H1 (cell line): ENCODE results near the gene HGD. TPM values are rescaled to one million over a fixed set of nuclear protein-coding genes. Genes with fewer than 3 reads are reported as not detected.

Experiments used
- CTCF ChIA-PET: fragments of 300-600 bp; sonication (Branson Sonifier 250); formaldehyde crosslinking; loops from one replicate; lab custom pipeline; 2021; ENCODE audit not compliant: partially characterized antibody; lab: Charles Lee
- POLR2A ChIA-PET: fragments of 300-600 bp; sonication (Branson Sonifier 250); formaldehyde crosslinking; loops from one replicate; lab custom pipeline; 2021; ENCODE audit warnings: inconsistent platforms; ENCODE audit not compliant: partially characterized antibody; lab: Charles Lee
- DNase-seq, 2 experiments: peaks; one replicate each; pipeline versions ENCODE4 v3.0.0 to v3.0.0-alpha.2; 2010 to 2022; ENCODE audit warnings: low spot score in 2 of 2, low read depth in 1 of 2, mixed read lengths in 1 of 2
- FAIRE-seq: peaks from 2 replicates; lab custom pipeline; 2011; peaks lifted over from hg19 to GRCh38; lab: Jason Lieb, UNC
- H2AFZ ChIP-seq: 2 replicates; pipeline ENCODE4 v1.8.1; 2012; ENCODE audit warnings: low read length, inconsistent platforms
- H2AK5ac ChIP-seq: 2 replicates; pipeline ENCODE4 v1.6.1; 2013; ENCODE audit warnings: low read depth, low read length
- H2BK120ac ChIP-seq: replicated peaks from 2 replicates; pipeline ENCODE3; 2013; ENCODE audit warnings: low read depth, low read length, inconsistent platforms
- H2BK12ac ChIP-seq: 2 replicates; pipeline ENCODE4 v1.6.1; 2013; ENCODE audit warnings: low read depth, low read length
- H2BK15ac ChIP-seq: 2 replicates; pipeline ENCODE4 v1.6.1; 2013; ENCODE audit warnings: low read length
- H2BK20ac ChIP-seq: 2 replicates; pipeline ENCODE4 v1.6.1; 2013; ENCODE audit warnings: low read length
- H2BK5ac ChIP-seq: 2 replicates; pipeline ENCODE4 v1.6.1; 2013; ENCODE audit warnings: low read depth, low read length
- H3K14ac ChIP-seq: 2 replicates; pipeline ENCODE4 v1.6.1; 2013; ENCODE audit warnings: inconsistent platforms; ENCODE audit not compliant: insufficient read length
- H3K18ac ChIP-seq: 2 replicates; pipeline ENCODE4 v1.6.1; 2013; ENCODE audit warnings: low read length; ENCODE audit errors: extremely low read depth
- H3K23ac ChIP-seq: 2 replicates; pipeline ENCODE4 v1.6.1; 2013; ENCODE audit warnings: inconsistent platforms; ENCODE audit not compliant: insufficient read length
- H3K23me2 ChIP-seq: 2 replicates; pipeline ENCODE4 v1.6.1; 2013; ENCODE audit warnings: low read depth, low read length
- H3K27ac ChIP-seq: 2 replicates; pipeline ENCODE4 v1.6.1; 2011; ENCODE audit warnings: low read depth, low read length, inconsistent platforms
- H3K27me3 ChIP-seq, 4 experiments: replicated peaks in 1 of 4; 1 replicate in 1 of 4; 2 replicates in 3 of 4; pipeline versions ENCODE4 v1.6.1 to v1.8.1; 2011 to 2013; ENCODE audit warnings: low read length in 3 of 4, mild to moderate bottlenecking in 3 of 4, inconsistent platforms in 2 of 4, mixed read lengths in 2 of 4, moderate library complexity in 1 of 4; ENCODE audit not compliant: control insufficient read depth in 3 of 4, insufficient read depth in 3 of 4; ENCODE audit errors: extremely low read depth in 1 of 4
- H3K36me3 ChIP-seq, 4 experiments: 2 replicates each; pipeline versions ENCODE4 v1.6.1 to v1.8.1; 2011 to 2013; ENCODE audit warnings: mild to moderate bottlenecking in 4 of 4, low read length in 3 of 4, moderate library complexity in 2 of 4, control low read depth in 1 of 4, inconsistent platforms in 1 of 4; ENCODE audit not compliant: insufficient read depth in 4 of 4, control insufficient read depth in 2 of 4
- H3K4ac ChIP-seq: replicated peaks from 2 replicates; pipeline ENCODE3; 2013; ENCODE audit warnings: low read length, low read depth, mixed read lengths, inconsistent platforms; ENCODE audit not compliant: insufficient read length
- H3K4me1 ChIP-seq, 4 experiments: replicated peaks in 1 of 4; 1 replicate in 1 of 4; 2 replicates in 3 of 4; pipeline versions ENCODE4 v1.6.1 to v1.8.1; 2011 to 2013; ENCODE audit warnings: low read length in 3 of 4, inconsistent platforms in 2 of 4, mixed read lengths in 1 of 4; ENCODE audit not compliant: insufficient read depth in 4 of 4, control insufficient read depth in 3 of 4
- H3K4me2 ChIP-seq, 2 experiments: 2 replicates each; pipeline versions ENCODE4 v1.6.1 to v1.8.1; 2011 to 2013; ENCODE audit warnings: low read depth in 2 of 2, low read length in 2 of 2, control low read depth in 1 of 2, inconsistent platforms in 1 of 2, mild to moderate bottlenecking in 1 of 2; ENCODE audit not compliant: insufficient read depth in 1 of 2
- H3K4me3 ChIP-seq, 4 experiments: fragments of 200-600, 300-600 bp in 1 of 4; sonication (generic), shearing (Covaris generic), sonication (Bioruptor Twin) in 1 of 4; 2 replicates each; pipeline versions ENCODE4 v1.5.1 to v1.8.1; 2011 to 2016; ENCODE audit warnings: low read length in 4 of 4, low read depth in 3 of 4, control low read depth in 2 of 4, inconsistent platforms in 2 of 4, mild to moderate bottlenecking in 2 of 4, mixed read lengths in 1 of 4, moderate library complexity in 1 of 4; ENCODE audit not compliant: insufficient read depth in 2 of 4; ENCODE audit errors: extremely low read depth in 1 of 4
- H3K56ac ChIP-seq: replicated peaks from 2 replicates; pipeline ENCODE3; 2013; ENCODE audit warnings: low read depth, mild to moderate bottlenecking, mixed read lengths, low read length, inconsistent platforms; ENCODE audit not compliant: insufficient read length
- H3K79me1 ChIP-seq: 2 replicates; pipeline ENCODE4 v1.6.1; 2013; ENCODE audit warnings: low read depth, low read length, control low read depth
- H3K79me2 ChIP-seq, 2 experiments: 2 replicates each; pipeline versions ENCODE4 v1.6.1 to v1.8.1; 2012 to 2013; ENCODE audit warnings: low read length in 2 of 2, mild to moderate bottlenecking in 2 of 2, inconsistent platforms in 1 of 2; ENCODE audit not compliant: insufficient read depth in 2 of 2, control insufficient read depth in 1 of 2
- H3K9ac ChIP-seq, 4 experiments: replicated peaks in 1 of 4; 1 replicate in 1 of 4; 2 replicates in 3 of 4; pipeline versions ENCODE4 v1.6.1 to v1.8.1; 2011 to 2013; ENCODE audit warnings: low read depth in 3 of 4, low read length in 3 of 4, control low read depth in 2 of 4, mild to moderate bottlenecking in 2 of 4, moderate library complexity in 2 of 4, inconsistent platforms in 1 of 4; ENCODE audit errors: extremely low read depth in 1 of 4
- H3K9me3 ChIP-seq, 2 experiments: 2 replicates each; pipeline versions ENCODE4 v1.6.1 to v1.8.1; 2012 to 2013; ENCODE audit warnings: mild to moderate bottlenecking in 2 of 2, moderate library complexity in 2 of 2, control low read depth in 1 of 2, inconsistent platforms in 1 of 2, low read depth in 1 of 2, low read length in 1 of 2, mixed read lengths in 1 of 2; ENCODE audit not compliant: insufficient read depth in 2 of 2
- H4K20me1 ChIP-seq, 2 experiments: replicated peaks in 1 of 2; 2 replicates each; pipeline versions ENCODE3 to v1.8.1; 2011 to 2013; ENCODE audit warnings: inconsistent platforms in 2 of 2, low read length in 2 of 2, mild to moderate bottlenecking in 1 of 2; ENCODE audit not compliant: insufficient read depth in 2 of 2, control insufficient read depth in 1 of 2
- H4K5ac ChIP-seq: 2 replicates; pipeline ENCODE4 v1.6.1; 2013; ENCODE audit warnings: low read length, low read depth, mixed read lengths, inconsistent platforms; ENCODE audit not compliant: insufficient read length
- H4K8ac ChIP-seq: 2 replicates; pipeline ENCODE4 v1.8.0; 2013; ENCODE audit warnings: mild to moderate bottlenecking, moderate library complexity, low read length, inconsistent platforms; ENCODE audit not compliant: insufficient read depth; ENCODE audit errors: extremely low read depth
- H4K91ac ChIP-seq: replicated peaks from 2 replicates; pipeline ENCODE3; 2013; ENCODE audit warnings: low read length, mixed read lengths, inconsistent platforms; ENCODE audit not compliant: insufficient read length
- ASH2L ChIP-seq: fragments of 200-600, 300-600 bp; sonication (generic); IDR thresholded peaks from one replicate; pipeline ENCODE4 v1.7.1; 2017; ENCODE audit warnings: low read length
- BACH1 ChIP-seq: IDR thresholded peaks from 2 replicates; pipeline ENCODE4 v1.6.1; 2012; ENCODE audit warnings: low read length, improper control_type of control experiment
- GTF2F1 ChIP-seq: IDR thresholded peaks from 2 replicates; pipeline ENCODE4 v1.6.1; 2012; ENCODE audit warnings: low read depth, low read length, improper control_type of control experiment, borderline replicate concordance
- HDAC6 ChIP-seq: IDR thresholded peaks from one replicate; pipeline ENCODE4 v1.7.1; 2012; ENCODE audit warnings: low read depth, mild to moderate bottlenecking, inconsistent platforms, low read length, moderate library complexity
- JUN ChIP-seq: IDR thresholded peaks from 2 replicates; pipeline ENCODE4 v1.6.1; 2011; ENCODE audit warnings: low read depth, mild to moderate bottlenecking, improper control_type of control experiment, low read length
- KDM1A ChIP-seq: fragments of 200-600, 300-600 bp; sonication (generic); IDR thresholded peaks from 2 replicates; pipeline ENCODE4 v1.7.1; 2016; ENCODE audit warnings: mild to moderate bottlenecking, low read length, borderline replicate concordance
- MAFK ChIP-seq: IDR thresholded peaks from 2 replicates; pipeline ENCODE4 v1.6.1; 2012; ENCODE audit warnings: low read depth, mild to moderate bottlenecking, improper control_type of control experiment, low read length
- POLR2A ChIP-seq, 2 experiments: IDR thresholded peaks; 1 replicate in 1 of 2; 2 replicates in 1 of 2; pipeline ENCODE4 v1.6.1; 2011; ENCODE audit warnings: low read depth in 2 of 2, low read length in 2 of 2, mild to moderate bottlenecking in 2 of 2; ENCODE audit errors: control extremely low read depth in 1 of 2
- RBBP5 ChIP-seq: IDR thresholded peaks from 2 replicates; pipeline ENCODE4 v1.7.1; 2012; ENCODE audit warnings: low read depth, mild to moderate bottlenecking, inconsistent platforms, low read length, moderate library complexity, borderline replicate concordance
- RFX5 ChIP-seq: IDR thresholded peaks from 2 replicates; pipeline ENCODE4 v1.6.1; 2011; ENCODE audit warnings: low read depth, low read length, improper control_type of control experiment, borderline replicate concordance
- SP1 ChIP-seq: IDR thresholded peaks from 2 replicates; pipeline ENCODE4 v1.6.1; 2011; ENCODE audit warnings: low read depth, low read length
- SUZ12 ChIP-seq: fragments of 200-600 bp; sonication (generic); IDR thresholded peaks from 2 replicates; pipeline ENCODE4 v1.6.1; 2012; ENCODE audit warnings: mild to moderate bottlenecking, inconsistent platforms, low read length, moderate library complexity, mixed read lengths
- TAF1 ChIP-seq: IDR thresholded peaks from 2 replicates; pipeline ENCODE4 v1.6.1; 2011; ENCODE audit warnings: mild to moderate bottlenecking, low read depth, low read length
- TBP ChIP-seq: IDR thresholded peaks from 2 replicates; pipeline ENCODE4 v1.6.1; 2011; ENCODE audit warnings: low read depth, low read length, improper control_type of control experiment
- YY1 ChIP-seq: IDR thresholded peaks from 2 replicates; pipeline ENCODE4 v1.6.1; 2011; ENCODE audit warnings: low read depth, mild to moderate bottlenecking, low read length
- ZNF274 ChIP-seq: IDR thresholded peaks from 2 replicates; pipeline ENCODE4 v1.7.0; 2012; ENCODE audit warnings: low read length, borderline replicate concordance; ENCODE audit errors: extremely low read depth
- WGBS, 2 experiments: shearing (Covaris generic) in 1 of 2; methylation state at CpG; one replicate each; pipeline versions ENCODE4 v1.1.6 to v1.1.7; 2013 to 2015; ENCODE audit warnings: low lambda C conversion rate in 2 of 2, mixed read lengths in 2 of 2, inconsistent platforms in 1 of 2, low coverage in 1 of 2, missing lambda C conversion rate in 1 of 2; ENCODE audit not compliant: insufficient replicate concordance in 2 of 2, insufficient coverage in 1 of 2, insufficient read length in 1 of 2; ENCODE audit errors: extremely low coverage in 1 of 2, missing lambda C conversion rate in 1 of 2; 5-methylcytosine and 5-hydroxymethylcytosine counted together
- polyA plus RNA-seq, 7 experiments: library from polyadenylated mRNA; depleted of rRNA in 3 of 7; stranded (reverse) in 5 of 7; unstranded in 2 of 7; fragments of >200 nt in 5 of 7; fragments of 200-250 nt in 2 of 7; gene quantifications; 1 replicate in 5 of 7; 2 replicates in 1 of 7; 4 replicates in 1 of 7; pipeline versions ENCODE4 v1.2.1 to v1.2.3, GENCODE V29; 2011 to 2013; ENCODE audit warnings: missing spikeins in 2 of 7, mixed read lengths in 2 of 7
- total RNA-seq: library from RNA; stranded (reverse); fragmentation: NEBNext Ultra II Directional; extraction: Animal tissue kit (Norgen Biotek cat#: 25700); gene quantifications from 2 replicates; pipeline ENCODE4 v1.2.1, GENCODE V29; 2021

Gene HGD
- total and polyA plus RNA-seq, 2 of the 8 experiments (the other 6 are each of a cell fraction or from before 2014, with no cell fraction given) = 0.11 TPM; not detected in 1

- H3K36me3 ChIP-seq = peaks cover 0 to 4% (median 0%) of the 10 kb centered on the region in 4 experiments; a peak in 1 of 8 replicates
- no peaks in the 10 kb centered on the region for H3K79me2 ChIP-seq
- no peak overlapping the region for H3K4me3 ChIP-seq
- H3K4me1 ChIP-seq = no peaks in the 10 kb centered on the region
- no peak overlapping the region for H2AFZ ChIP-seq
- no peak overlapping the region for H2BK15ac ChIP-seq
- H3K14ac ChIP-seq = no peak overlapping the region
- no peak overlapping the region for H3K56ac ChIP-seq
- no peak overlapping the region for H2AK5ac ChIP-seq
- no peak overlapping the region for H3K18ac ChIP-seq
- no peak for DNase-seq
- POLR2A ChIA-PET = no interaction called here
- H2BK5ac ChIP-seq = no peak overlapping the region
- WGBS, 2 experiments = 87% methylated on average over 3 of the region's 3 CpGs; no CpG with 5 or more reads in 1 of the 2 experiments
- H3K23ac ChIP-seq = no peak overlapping the region
- H2BK12ac ChIP-seq = no peak overlapping the region
- no peak overlapping the region for H3K4ac ChIP-seq
- H3K9ac ChIP-seq = no peak overlapping the region
- no peak overlapping the region for H3K27ac ChIP-seq
- H3K4me2 ChIP-seq = no peak overlapping the region
- H3K23me2 ChIP-seq = no peaks in the 10 kb centered on the region
- H3K79me1 ChIP-seq = no peaks in the 10 kb centered on the region
- no peak overlapping the region for H2BK120ac ChIP-seq
- FAIRE-seq = no peak
- H4K5ac ChIP-seq = no peak overlapping the region
- H3K27me3 ChIP-seq = no peaks in the 10 kb centered on the region
- H4K20me1 ChIP-seq = no peaks in the 10 kb centered on the region
- CTCF ChIA-PET = interaction anchor here (0.6 to 1.2 kb wide), 4 partner anchors 78 to 177 kb away, joined by 3 to 5 read pairs (median 4); no protein-coding TSS in a partner anchor
- no peak overlapping the region for H2BK20ac ChIP-seq
- no peak overlapping the region for H4K8ac ChIP-seq
- H4K91ac ChIP-seq = no peak overlapping the region
- H3K9me3 ChIP-seq = peaks cover 24% of the 10 kb centered on the region in 2 experiments
- TF ChIP-seq GTF2F1 = no peak
- no peak for TF ChIP-seq SP1
- no peak for TF ChIP-seq RBBP5
- TF ChIP-seq JUN = no peak
- TF ChIP-seq TAF1 = no peak
- TF ChIP-seq YY1 = no peak
- no peak for TF ChIP-seq ASH2L
- no peak for TF ChIP-seq RFX5
- no peak for TF ChIP-seq TBP
- TF ChIP-seq BACH1 = no peak
- TF ChIP-seq MAFK = no peak
- no peak for TF ChIP-seq SUZ12
- TF ChIP-seq HDAC6 = no peak
- TF ChIP-seq ZNF274 = no peak
- no peak for TF ChIP-seq POLR2A (IDR thresholded peaks at IDR 0.05; ENCODE audit: control extremely low read depth in 1 of 2, low read depth in 2 of 2, low read length in 2 of 2)
- no peak for TF ChIP-seq KDM1A
Measured at GRCh38 chr3:120622457-120622856, 59.6 kb downstream of the HGD start.
